ENCODE results near the gene MARCKS.

DNA sequence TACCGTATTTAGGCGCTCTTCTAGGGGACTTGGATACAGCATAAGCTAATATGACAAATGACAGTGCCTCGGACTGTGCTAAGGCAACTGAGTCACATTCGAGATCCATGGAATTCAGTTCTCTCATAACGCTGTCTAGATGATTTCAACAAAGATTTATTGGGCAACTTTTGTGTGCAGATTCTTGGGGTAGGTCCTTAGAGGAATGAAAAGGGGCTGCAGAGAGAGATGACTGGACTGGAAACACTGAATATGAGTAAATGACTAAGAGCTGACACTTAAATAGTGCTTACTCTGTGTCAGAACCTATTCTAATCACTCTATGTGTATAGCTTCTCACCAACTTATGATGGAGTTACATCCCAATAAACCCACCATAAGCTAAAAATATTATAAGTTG, 36.4 kb upstream of the MARCKS start:
- TF ChIP-seq, protein P1, sequence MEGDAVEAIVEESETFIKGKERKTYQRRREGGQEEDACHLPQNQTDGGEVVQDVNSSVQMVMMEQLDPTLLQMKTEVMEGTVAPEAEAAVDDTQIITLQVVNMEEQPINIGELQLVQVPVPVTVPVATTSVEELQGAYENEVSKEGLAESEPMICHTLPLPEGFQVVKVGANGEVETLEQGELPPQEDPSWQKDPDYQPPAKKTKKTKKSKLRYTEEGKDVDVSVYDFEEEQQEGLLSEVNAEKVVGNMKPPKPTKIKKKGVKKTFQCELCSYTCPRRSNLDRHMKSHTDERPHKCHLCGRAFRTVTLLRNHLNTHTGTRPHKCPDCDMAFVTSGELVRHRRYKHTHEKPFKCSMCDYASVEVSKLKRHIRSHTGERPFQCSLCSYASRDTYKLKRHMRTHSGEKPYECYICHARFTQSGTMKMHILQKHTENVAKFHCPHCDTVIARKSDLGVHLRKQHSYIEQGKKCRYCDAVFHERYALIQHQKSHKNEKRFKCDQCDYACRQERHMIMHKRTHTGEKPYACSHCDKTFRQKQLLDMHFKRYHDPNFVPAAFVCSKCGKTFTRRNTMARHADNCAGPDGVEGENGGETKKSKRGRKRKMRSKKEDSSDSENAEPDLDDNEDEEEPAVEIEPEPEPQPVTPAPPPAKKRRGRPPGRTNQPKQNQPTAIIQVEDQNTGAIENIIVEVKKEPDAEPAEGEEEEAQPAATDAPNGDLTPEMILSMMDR (IDR thresholded peaks at IDR 0.05 in 2 of 3, conservative IDR thresholded peaks at IDR 0.05 in 1 of 3; ENCODE audit: control insufficient read depth in 2 of 3, extremely low read depth in 1 of 3, insufficient read depth in 1 of 3, low read depth in 3 of 3, low read length in 3 of 3): no peak
- TF ChIP-seq EP300 (IDR thresholded peaks at IDR 0.05; ENCODE audit: borderline replicate concordance in 1 of 2, control insufficient read depth in 1 of 2, low read depth in 2 of 2, low read length in 2 of 2): no peak
- no peak for TF ChIP-seq TARDBP (IDR thresholded peaks at IDR 0.05; ENCODE audit: borderline replicate concordance)
- no peak for TF ChIP-seq SMAD1 (IDR thresholded peaks at IDR 0.05; ENCODE audit: low read depth, partially characterized antibody)
- no peak for TF ChIP-seq POLR2A (IDR thresholded peaks at IDR 0.05; ENCODE audit: low read depth, low read length)
